ENCODE results near the gene SNAI3.

SNAI3 gene

GRCh38 chr16:88665148-88665547, 21.2 kb downstream of the SNAI3 start:
- no peak for DNase-seq

GRCh38 chr16:88662843-88663606, 23.3 kb downstream of the SNAI3 start, which contains the start of gene MVD:
TSS of gene MVD (minus strand) at chr16:88663091. CDS start at chr16:88663080, 11 bp downstream.
- peak; percentile 99 for DNase-seq

- peak; percentile 31 for DNase-seq
Observed at GRCh38 chr16:88662222-88662842, 24.0 kb downstream of the SNAI3 start.

- no peak for DNase-seq
Observed at GRCh38 chr16:88661468-88661867, 24.8 kb downstream of the SNAI3 start.

- no peak for DNase-seq
Observed at GRCh38 chr16:88659160-88659559, 27.1 kb downstream of the SNAI3 start.

GRCh38 chr16:88658714-88659113, 27.6 kb downstream of the SNAI3 start:
- DNase-seq, result no peak

GRCh38 chr16:88657371-88657770, 28.9 kb downstream of the SNAI3 start:
- DNase-seq, result no peak

- DNase-seq, result no peak
Observed at GRCh38 chr16:88656291-88656980, 29.9 kb downstream of the SNAI3 start.

- no peak for DNase-seq
Observed at GRCh38 chr16:88655733-88656281, 30.5 kb downstream of the SNAI3 start.

GRCh38 chr16:88655053-88655732, 31.1 kb downstream of the SNAI3 start:
- DNase-seq, result no peak

GRCh38 chr16:88654363-88655052, 31.8 kb downstream of the SNAI3 start:
- DNase-seq, result no peak

- DNase-seq, result no peak
Observed at GRCh38 chr16:88653596-88654362, 32.5 kb downstream of the SNAI3 start.

GRCh38 chr16:88653101-88653500, 33.2 kb downstream of the SNAI3 start:
- DNase-seq, result no peak

- no peak for DNase-seq
Observed at GRCh38 chr16:88652762-88653063, 33.6 kb downstream of the SNAI3 start.

- DNase-seq, result no peak
Observed at GRCh38 chr16:88651989-88652761, 34.1 kb downstream of the SNAI3 start.

- peak; percentile 92 for DNase-seq
Observed at GRCh38 chr16:88651276-88651988, 34.9 kb downstream of the SNAI3 start.

GRCh38 chr16:88650749-88651275, 35.5 kb downstream of the SNAI3 start, which contains the start of gene CYBA:
TSS of gene CYBA (minus strand) at chr16:88651053. CDS start at chr16:88651013, 40 bp downstream.
- DNase-seq, result peak; percentile 92

- DNase-seq, result peak; percentile 52
Observed at GRCh38 chr16:88649924-88650748, 36.2 kb downstream of the SNAI3 start.
